ENCODE measurements around the gene AP1B1. TPM values are rescaled to one million over a fixed set of nuclear protein-coding genes. Genes with fewer than 3 reads are reported as not detected.

Gene AP1B1
- total RNA-seq, 4 donors from 2014 or later = 50.9 to 74.1 (median 55.8) TPM

GRCh38 chr22:29284196-29284595 lies 104.2 kb downstream of the AP1B1 start:
- 90 to 100% methylated on average over 1 to 2 of the region's 3 CpGs for WGBS, 2 donors (ENCODE audit: low coverage in 1 of 2)
- Histone ChIP-seq H3K4me3 (no peak overlapping the region), H3K36me3 (peaks cover 12 to 100% of the 10 kb centered on the region in 2 donors), H3K27me3 (no peaks in the 10 kb centered on the region), H3K27ac (no peak overlapping the region), H3K4me1 (peaks cover 0 to 12% (median 0%) of the 10 kb centered on the region in 3 donors), H3K9me3 (no peaks in the 10 kb centered on the region)
- TF ChIP-seq EP300 (IDR thresholded peaks at IDR 0.05) (no peak), POLR2AphosphoS5 (IDR thresholded peaks at IDR 0.05) (no peak), CTCF (IDR thresholded peaks at IDR 0.05) (no peak), POLR2A (IDR thresholded peaks at IDR 0.05) (no peak)
- ATAC-seq = no peak

- 83% methylated on average over 1 of the region's 1 CpG; no CpG with 5 or more reads in 1 of the 2 donors for WGBS, 2 donors (ENCODE audit: low coverage in 1 of 2)
- peaks cover 24 to 98% of the 10 kb centered on the region in 2 donors for H3K36me3 ChIP-seq
- ATAC-seq = no peak
- H3K27me3 ChIP-seq = no peaks in the 10 kb centered on the region
- H3K4me3 ChIP-seq = no peak overlapping the region
- no peaks in the 10 kb centered on the region for H3K9me3 ChIP-seq
- H3K27ac ChIP-seq = no peak overlapping the region
- H3K4me1 ChIP-seq = peaks cover 3 to 52% (median 7%) of the 10 kb centered on the region in 3 donors
- no peak for TF ChIP-seq CTCF (IDR thresholded peaks at IDR 0.05)
- no peak for TF ChIP-seq POLR2AphosphoS5 (IDR thresholded peaks at IDR 0.05)
- TF ChIP-seq EP300 (IDR thresholded peaks at IDR 0.05) = no peak
- no peak for TF ChIP-seq POLR2A (IDR thresholded peaks at IDR 0.05)
These were observed 110.4 kb downstream of the AP1B1 start for GRCh38 chr22:29277927-29278326.

Small RNA genes lying within 50 kb of the gene (small RNA-seq; reads per million reads assigned to genes)
- gene AC000041.1 (0 reads per million in 4 donors), gene MIR3653 (0 reads per million in 4 donors)

Other genes starting within 250 kb of the AP1B1 start
- gene EMID1, start 182.7 kb downstream of the AP1B1 start, total RNA-seq = 1 to 10 TPM in 2 of 4 donors, under 1 TPM in 2; 0.15 to 1.5 (median 0.69) TPM
- gene RHBDD3, start 120.6 kb downstream of the AP1B1 start, total RNA-seq = 10 to 100 TPM in 3 of 4 donors, 1 to 10 TPM in 1; 7.2 to 27.7 (median 19.6) TPM
- 100 to 1,000 TPM; 169 to 209 (median 204) TPM for gene EWSR1, start 120.3 kb downstream of the AP1B1 start, total RNA-seq
- gene GAS2L1, start 81.9 kb downstream of the AP1B1 start, total RNA-seq = 10 to 100 TPM; 17.8 to 65.5 (median 36.8) TPM
- under 1 TPM in 3 of 4 donors, not detected in 1; 0.40 to 0.73 (median 0.72) TPM for gene RASL10A, start 72.9 kb downstream of the AP1B1 start, total RNA-seq
- not detected for gene RFPL1, start 50.0 kb upstream of the AP1B1 start, total RNA-seq
- gene NEFH, start 91.6 kb upstream of the AP1B1 start, total RNA-seq = 1 to 10 TPM in 2 of 4 donors, under 1 TPM in 2; 0.62 to 1.3 (median 1.1) TPM
- gene THOC5, start 165.2 kb upstream of the AP1B1 start, total RNA-seq = 10 to 100 TPM; 46.0 to 91.4 (median 58.2) TPM
- gene NIPSNAP1, start 192.5 kb upstream of the AP1B1 start, total RNA-seq = 10 to 100 TPM in 2 of 4 donors, 1 to 10 TPM in 2; 8.3 to 11.7 (median 10.6) TPM
- gene NF2, start 215.1 kb upstream of the AP1B1 start, total RNA-seq = 10 to 100 TPM; 39.8 to 61.0 (median 45.1) TPM